WTC11 (cell line): ENCODE data around the gene NEURL1B. TPM values are rescaled to one million over a fixed set of nuclear protein-coding genes. Genes with fewer than 3 reads are reported as not detected.

Experiments
- ATAC-seq: fragments of 200-7000 bp; cut with Tn5 transposase; 2 replicates; pipeline ENCODE4 v1.10.0; 2021; ENCODE audit warnings: mild to moderate bottlenecking, moderate library complexity
- CTCF ChIA-PET: fragments of 300-600 bp; sonication (Branson Sonifier 250); formaldehyde crosslinking; loops from one replicate; lab custom pipeline; 2021; ENCODE audit warnings: antibody characterized with exemption; lab: Charles Lee
- POLR2A ChIA-PET: fragments of 350-600 bp; sonication (Branson Sonifier 250); formaldehyde crosslinking; loops from one replicate; lab custom pipeline; 2021; ENCODE audit warnings: antibody characterized with exemption; lab: Charles Lee
- DNase-seq: peaks from one replicate; pipeline ENCODE4 v3.0.0; 2021; ENCODE audit warnings: low spot score
- H3K27ac Mint-ChIP-seq: 2 replicates; pipeline ENCODE4 v1.8.0; 2021; ENCODE audit warnings: mixed read lengths
- H3K27me3 Mint-ChIP-seq: 2 replicates; pipeline ENCODE4 v1.8.0; 2021; ENCODE audit warnings: low read depth, mild to moderate bottlenecking, moderate library complexity, mixed read lengths
- H3K36me3 Mint-ChIP-seq: 2 replicates; pipeline ENCODE4 v1.8.0; 2021; ENCODE audit warnings: mixed read lengths
- H3K4me1 Mint-ChIP-seq: 2 replicates; pipeline ENCODE4 v1.8.0; 2022; ENCODE audit warnings: mixed read lengths
- H3K4me3 Mint-ChIP-seq: 2 replicates; pipeline ENCODE4 v1.8.0; 2021; ENCODE audit warnings: mild to moderate bottlenecking, moderate library complexity, mixed read lengths
- H3K9me3 Mint-ChIP-seq: 2 replicates; pipeline ENCODE4 v1.8.0; 2021; ENCODE audit warnings: mixed read lengths
- AR ChIP-seq: fragments of 250-450 bp; sonication (Bioruptor Pico); IDR thresholded peaks from 2 replicates; pipeline ENCODE4 v1.9.0; 2021; ENCODE audit warnings: mild to moderate bottlenecking
- ATF6 ChIP-seq: sonication (generic); formaldehyde crosslinking; IDR thresholded peaks from 2 replicates; pipeline ENCODE4 v1.8.1; 2023; ENCODE audit warnings: mild to moderate bottlenecking, missing genetic modification reagents
- MLX ChIP-seq: sonication (generic); formaldehyde crosslinking; IDR thresholded peaks from 2 replicates; pipeline ENCODE4 v1.8.1; 2023; ENCODE audit warnings: mild to moderate bottlenecking, missing genetic modification reagents, moderate library complexity
- NFYB ChIP-seq: sonication (generic); formaldehyde crosslinking; conservative IDR thresholded peaks from 2 replicates; pipeline ENCODE4 v1.8.0; 2022; ENCODE audit warnings: low read depth, missing genetic modification reagents
- NR1H2 ChIP-seq: sonication (generic); formaldehyde crosslinking; IDR thresholded peaks from 2 replicates; pipeline ENCODE4 v1.9.0; 2021; ENCODE audit warnings: mild to moderate bottlenecking, moderate library complexity, missing genetic modification reagents
- SMAD4 ChIP-seq: sonication (generic); formaldehyde crosslinking; IDR thresholded peaks from 2 replicates; pipeline ENCODE4 v1.8.0; 2022; ENCODE audit warnings: mild to moderate bottlenecking, missing genetic modification reagents
- ZBTB43 ChIP-seq: sonication (generic); formaldehyde crosslinking; IDR thresholded peaks from 2 replicates; pipeline ENCODE4 v1.8.1; 2023; ENCODE audit warnings: mild to moderate bottlenecking, missing genetic modification reagents
- total RNA-seq: library from RNA; stranded (reverse); gene quantifications from 3 replicates; pipeline ENCODE4 v1.2.3, GENCODE V29; 2021
- TF ChIP-seq, protein P1 (sequence below): fragments of 250-450 bp; sonication (Bioruptor Pico); conservative IDR thresholded peaks from 2 replicates; pipeline ENCODE4 v1.9.0; 2021; ENCODE audit warnings: mild to moderate bottlenecking
- TF ChIP-seq, protein P2 (sequence below): fragments of 200-600 bp; IDR thresholded peaks from 2 replicates; pipeline ENCODE4 v1.8.0; 2022; ENCODE audit warnings: antibody characterized with exemption
- TF ChIP-seq, protein P3 (sequence below): sonication (generic); formaldehyde crosslinking; conservative IDR thresholded peaks from 2 replicates; pipeline ENCODE4 v1.8.1; 2023; ENCODE audit warnings: mild to moderate bottlenecking, low read depth, missing genetic modification reagents, moderate library complexity
- TF ChIP-seq, protein P4 (sequence below): sonication (generic); formaldehyde crosslinking; IDR thresholded peaks from 2 replicates; pipeline ENCODE4 v1.8.0; 2022; ENCODE audit warnings: mild to moderate bottlenecking, missing genetic modification reagents
- TF ChIP-seq, protein P5 (sequence below): fragments of 250-450 bp; sonication (Bioruptor Pico); IDR thresholded peaks from 2 replicates; pipeline ENCODE4 v1.9.0; 2021; ENCODE audit warnings: mild to moderate bottlenecking, borderline replicate concordance
- TF ChIP-seq, protein P6 (sequence below): fragments of 250-450 bp; sonication (Bioruptor Pico); IDR thresholded peaks from 2 replicates; pipeline ENCODE4 v2.1.2; 2022; ENCODE audit warnings: mild to moderate bottlenecking, moderate library complexity
- TF ChIP-seq, protein P7 (sequence below): sonication (generic); formaldehyde crosslinking; IDR thresholded peaks from 2 replicates; pipeline ENCODE4 v1.8.1; 2023; ENCODE audit warnings: mild to moderate bottlenecking, missing genetic modification reagents, moderate library complexity

Gene NEURL1B
- total RNA-seq, 1 experiment from 2014 or later = 9.8 TPM

- peaks cover 19% of the 10 kb centered on the region for H3K27me3 Mint-ChIP-seq
- ChIA-PET POLR2A (no interaction called here), CTCF (interaction anchor here (0.7 to 4.9 kb wide), 60 partner anchors 8 to 1251 kb away, joined by 3 to 72 read pairs (median 5); partner anchors contain the start of genes ATP6V0E1, BNIP1, DUSP1 and ERGIC1)
- H3K4me1 Mint-ChIP-seq = peaks cover 2% of the 10 kb centered on the region; the same call in 1 of the 2 replicates
- H3K4me3 Mint-ChIP-seq = no peak overlapping the region
- DNase-seq (no peak), ATAC-seq (no peak)
- no peak overlapping the region for H3K27ac Mint-ChIP-seq
- no peaks in the 10 kb centered on the region for H3K9me3 Mint-ChIP-seq
- H3K36me3 Mint-ChIP-seq = no peaks in the 10 kb centered on the region
- TF ChIP-seq AR (CRISPR knock-in tag) (no peak), ZBTB43 (CRISPR knock-in tag) (no peak), NR1H2 (CRISPR knock-in tag) (no peak), NFYB (CRISPR knock-in tag) (no peak), ATF6 (CRISPR knock-in tag) (no peak), MLX (CRISPR knock-in tag) (no peak), SMAD4 (CRISPR knock-in tag) (no peak)
- TF ChIP-seq, protein P1, sequence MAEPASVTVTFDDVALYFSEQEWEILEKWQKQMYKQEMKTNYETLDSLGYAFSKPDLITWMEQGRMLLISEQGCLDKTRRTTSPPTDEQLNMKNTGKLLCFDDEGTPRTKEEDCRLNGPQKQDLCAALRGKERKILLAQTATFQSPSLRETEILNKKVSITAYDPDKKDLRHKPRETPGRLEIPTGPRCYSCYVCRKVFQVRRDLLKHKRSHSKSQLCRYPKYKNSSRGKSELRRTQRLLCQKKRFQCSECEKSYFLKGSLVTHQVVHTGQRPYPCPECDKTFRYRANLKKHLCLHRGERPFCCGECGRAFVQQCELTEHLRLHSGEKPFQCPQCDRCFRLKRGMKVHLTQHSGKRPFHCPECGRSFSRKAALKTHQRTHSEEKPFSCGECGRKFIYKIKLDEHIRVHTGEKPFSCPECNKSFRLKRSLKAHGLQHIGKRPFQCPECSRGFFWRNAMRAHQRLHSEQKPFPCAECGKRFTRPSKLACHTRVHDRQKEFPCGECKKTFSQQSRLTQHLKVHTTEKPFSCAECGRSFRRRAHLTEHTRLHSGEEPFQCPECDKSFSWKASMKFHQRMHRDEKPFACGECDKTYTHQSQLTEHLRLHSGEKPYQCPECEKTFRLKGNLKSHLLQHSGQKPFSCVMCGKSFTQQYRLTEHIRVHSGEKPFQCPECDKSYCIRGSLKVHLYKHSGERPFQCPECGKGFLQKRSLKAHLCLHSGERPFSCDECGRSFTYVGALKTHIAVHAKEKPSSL (CRISPR knock-in tag) = no peak
- TF ChIP-seq, protein P2, sequence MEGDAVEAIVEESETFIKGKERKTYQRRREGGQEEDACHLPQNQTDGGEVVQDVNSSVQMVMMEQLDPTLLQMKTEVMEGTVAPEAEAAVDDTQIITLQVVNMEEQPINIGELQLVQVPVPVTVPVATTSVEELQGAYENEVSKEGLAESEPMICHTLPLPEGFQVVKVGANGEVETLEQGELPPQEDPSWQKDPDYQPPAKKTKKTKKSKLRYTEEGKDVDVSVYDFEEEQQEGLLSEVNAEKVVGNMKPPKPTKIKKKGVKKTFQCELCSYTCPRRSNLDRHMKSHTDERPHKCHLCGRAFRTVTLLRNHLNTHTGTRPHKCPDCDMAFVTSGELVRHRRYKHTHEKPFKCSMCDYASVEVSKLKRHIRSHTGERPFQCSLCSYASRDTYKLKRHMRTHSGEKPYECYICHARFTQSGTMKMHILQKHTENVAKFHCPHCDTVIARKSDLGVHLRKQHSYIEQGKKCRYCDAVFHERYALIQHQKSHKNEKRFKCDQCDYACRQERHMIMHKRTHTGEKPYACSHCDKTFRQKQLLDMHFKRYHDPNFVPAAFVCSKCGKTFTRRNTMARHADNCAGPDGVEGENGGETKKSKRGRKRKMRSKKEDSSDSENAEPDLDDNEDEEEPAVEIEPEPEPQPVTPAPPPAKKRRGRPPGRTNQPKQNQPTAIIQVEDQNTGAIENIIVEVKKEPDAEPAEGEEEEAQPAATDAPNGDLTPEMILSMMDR = no peak
- TF ChIP-seq, protein P3, sequence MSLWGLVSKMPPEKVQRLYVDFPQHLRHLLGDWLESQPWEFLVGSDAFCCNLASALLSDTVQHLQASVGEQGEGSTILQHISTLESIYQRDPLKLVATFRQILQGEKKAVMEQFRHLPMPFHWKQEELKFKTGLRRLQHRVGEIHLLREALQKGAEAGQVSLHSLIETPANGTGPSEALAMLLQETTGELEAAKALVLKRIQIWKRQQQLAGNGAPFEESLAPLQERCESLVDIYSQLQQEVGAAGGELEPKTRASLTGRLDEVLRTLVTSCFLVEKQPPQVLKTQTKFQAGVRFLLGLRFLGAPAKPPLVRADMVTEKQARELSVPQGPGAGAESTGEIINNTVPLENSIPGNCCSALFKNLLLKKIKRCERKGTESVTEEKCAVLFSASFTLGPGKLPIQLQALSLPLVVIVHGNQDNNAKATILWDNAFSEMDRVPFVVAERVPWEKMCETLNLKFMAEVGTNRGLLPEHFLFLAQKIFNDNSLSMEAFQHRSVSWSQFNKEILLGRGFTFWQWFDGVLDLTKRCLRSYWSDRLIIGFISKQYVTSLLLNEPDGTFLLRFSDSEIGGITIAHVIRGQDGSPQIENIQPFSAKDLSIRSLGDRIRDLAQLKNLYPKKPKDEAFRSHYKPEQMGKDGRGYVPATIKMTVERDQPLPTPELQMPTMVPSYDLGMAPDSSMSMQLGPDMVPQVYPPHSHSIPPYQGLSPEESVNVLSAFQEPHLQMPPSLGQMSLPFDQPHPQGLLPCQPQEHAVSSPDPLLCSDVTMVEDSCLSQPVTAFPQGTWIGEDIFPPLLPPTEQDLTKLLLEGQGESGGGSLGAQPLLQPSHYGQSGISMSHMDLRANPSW (CRISPR knock-in tag) = no peak
- TF ChIP-seq, protein P4, sequence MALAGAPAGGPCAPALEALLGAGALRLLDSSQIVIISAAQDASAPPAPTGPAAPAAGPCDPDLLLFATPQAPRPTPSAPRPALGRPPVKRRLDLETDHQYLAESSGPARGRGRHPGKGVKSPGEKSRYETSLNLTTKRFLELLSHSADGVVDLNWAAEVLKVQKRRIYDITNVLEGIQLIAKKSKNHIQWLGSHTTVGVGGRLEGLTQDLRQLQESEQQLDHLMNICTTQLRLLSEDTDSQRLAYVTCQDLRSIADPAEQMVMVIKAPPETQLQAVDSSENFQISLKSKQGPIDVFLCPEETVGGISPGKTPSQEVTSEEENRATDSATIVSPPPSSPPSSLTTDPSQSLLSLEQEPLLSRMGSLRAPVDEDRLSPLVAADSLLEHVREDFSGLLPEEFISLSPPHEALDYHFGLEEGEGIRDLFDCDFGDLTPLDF = no peak
- TF ChIP-seq, protein P5, sequence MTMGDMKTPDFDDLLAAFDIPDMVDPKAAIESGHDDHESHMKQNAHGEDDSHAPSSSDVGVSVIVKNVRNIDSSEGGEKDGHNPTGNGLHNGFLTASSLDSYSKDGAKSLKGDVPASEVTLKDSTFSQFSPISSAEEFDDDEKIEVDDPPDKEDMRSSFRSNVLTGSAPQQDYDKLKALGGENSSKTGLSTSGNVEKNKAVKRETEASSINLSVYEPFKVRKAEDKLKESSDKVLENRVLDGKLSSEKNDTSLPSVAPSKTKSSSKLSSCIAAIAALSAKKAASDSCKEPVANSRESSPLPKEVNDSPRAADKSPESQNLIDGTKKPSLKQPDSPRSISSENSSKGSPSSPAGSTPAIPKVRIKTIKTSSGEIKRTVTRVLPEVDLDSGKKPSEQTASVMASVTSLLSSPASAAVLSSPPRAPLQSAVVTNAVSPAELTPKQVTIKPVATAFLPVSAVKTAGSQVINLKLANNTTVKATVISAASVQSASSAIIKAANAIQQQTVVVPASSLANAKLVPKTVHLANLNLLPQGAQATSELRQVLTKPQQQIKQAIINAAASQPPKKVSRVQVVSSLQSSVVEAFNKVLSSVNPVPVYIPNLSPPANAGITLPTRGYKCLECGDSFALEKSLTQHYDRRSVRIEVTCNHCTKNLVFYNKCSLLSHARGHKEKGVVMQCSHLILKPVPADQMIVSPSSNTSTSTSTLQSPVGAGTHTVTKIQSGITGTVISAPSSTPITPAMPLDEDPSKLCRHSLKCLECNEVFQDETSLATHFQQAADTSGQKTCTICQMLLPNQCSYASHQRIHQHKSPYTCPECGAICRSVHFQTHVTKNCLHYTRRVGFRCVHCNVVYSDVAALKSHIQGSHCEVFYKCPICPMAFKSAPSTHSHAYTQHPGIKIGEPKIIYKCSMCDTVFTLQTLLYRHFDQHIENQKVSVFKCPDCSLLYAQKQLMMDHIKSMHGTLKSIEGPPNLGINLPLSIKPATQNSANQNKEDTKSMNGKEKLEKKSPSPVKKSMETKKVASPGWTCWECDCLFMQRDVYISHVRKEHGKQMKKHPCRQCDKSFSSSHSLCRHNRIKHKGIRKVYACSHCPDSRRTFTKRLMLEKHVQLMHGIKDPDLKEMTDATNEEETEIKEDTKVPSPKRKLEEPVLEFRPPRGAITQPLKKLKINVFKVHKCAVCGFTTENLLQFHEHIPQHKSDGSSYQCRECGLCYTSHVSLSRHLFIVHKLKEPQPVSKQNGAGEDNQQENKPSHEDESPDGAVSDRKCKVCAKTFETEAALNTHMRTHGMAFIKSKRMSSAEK = no peak
- TF ChIP-seq, protein P6, sequence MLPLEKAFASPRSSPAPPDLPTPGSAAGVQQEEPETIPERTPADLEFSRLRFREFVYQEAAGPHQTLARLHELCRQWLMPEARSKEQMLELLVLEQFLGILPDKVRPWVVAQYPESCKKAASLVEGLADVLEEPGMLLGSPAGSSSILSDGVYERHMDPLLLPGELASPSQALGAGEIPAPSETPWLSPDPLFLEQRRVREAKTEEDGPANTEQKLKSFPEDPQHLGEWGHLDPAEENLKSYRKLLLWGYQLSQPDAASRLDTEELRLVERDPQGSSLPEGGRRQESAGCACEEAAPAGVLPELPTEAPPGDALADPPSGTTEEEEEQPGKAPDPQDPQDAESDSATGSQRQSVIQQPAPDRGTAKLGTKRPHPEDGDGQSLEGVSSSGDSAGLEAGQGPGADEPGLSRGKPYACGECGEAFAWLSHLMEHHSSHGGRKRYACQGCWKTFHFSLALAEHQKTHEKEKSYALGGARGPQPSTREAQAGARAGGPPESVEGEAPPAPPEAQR = no peak
- TF ChIP-seq, protein P7, sequence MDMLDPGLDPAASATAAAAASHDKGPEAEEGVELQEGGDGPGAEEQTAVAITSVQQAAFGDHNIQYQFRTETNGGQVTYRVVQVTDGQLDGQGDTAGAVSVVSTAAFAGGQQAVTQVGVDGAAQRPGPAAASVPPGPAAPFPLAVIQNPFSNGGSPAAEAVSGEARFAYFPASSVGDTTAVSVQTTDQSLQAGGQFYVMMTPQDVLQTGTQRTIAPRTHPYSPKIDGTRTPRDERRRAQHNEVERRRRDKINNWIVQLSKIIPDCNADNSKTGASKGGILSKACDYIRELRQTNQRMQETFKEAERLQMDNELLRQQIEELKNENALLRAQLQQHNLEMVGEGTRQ (CRISPR knock-in tag) = no peak
These were observed 74.3 kb downstream of the NEURL1B start for GRCh38 chr5:172715421-172715780.
